GM21423 (cell line): ENCODE data around the gene GALE.
"Not testable (repeated sequence)": the region's sequence is repeated elsewhere in the genome, so short reads cannot be mapped to it uniquely, and the experiment has no call there.

Experiments
- ATAC-seq: cut with Tn5 transposase; IDR thresholded peaks from one replicate; pipeline ENCODE4 v1.9.1; 2021; ENCODE audit warnings: mild to moderate bottlenecking, moderate library complexity; ENCODE audit not compliant: unreplicated experiment

GALE gene

GRCh38 chr1:23800400-23801337 is at the start of gene GALE:
Gene GALE (minus strand): TSS chr1:23800754. CDS start chr1:23799007, 1,747 bp downstream.
- ATAC-seq = peak; percentile 75

GRCh38 chr1:23848673-23849616 is 48.4 kb upstream of the GALE start:
- no peak for ATAC-seq

GRCh38 chr1:23847482-23848095 is 47.0 kb upstream of the GALE start:
- not testable (repeated sequence) for ATAC-seq

GRCh38 chr1:23845163-23845562 is 44.6 kb upstream of the GALE start:
- ATAC-seq = no peak

GRCh38 chr1:23843644-23844043 is 43.1 kb upstream of the GALE start:
- ATAC-seq = no peak

- no peak for ATAC-seq
These were observed 37.9 kb upstream of the GALE start for GRCh38 chr1:23838401-23838866.

GRCh38 chr1:23837908-23838307 is 37.4 kb upstream of the GALE start:
- no peak for ATAC-seq

- no peak for ATAC-seq
These were observed 35.5 kb upstream of the GALE start for GRCh38 chr1:23836037-23836436.

GRCh38 chr1:23834156-23834555 is 33.6 kb upstream of the GALE start:
- ATAC-seq = not testable (repeated sequence)

GRCh38 chr1:23827717-23828116 is 27.2 kb upstream of the GALE start:
- ATAC-seq = no peak

- ATAC-seq = not testable (repeated sequence)
These were observed 26.0 kb upstream of the GALE start for GRCh38 chr1:23826590-23826989.

- ATAC-seq = no peak
These were observed 25.4 kb upstream of the GALE start for GRCh38 chr1:23825762-23826522.

GRCh38 chr1:23825076-23825761 is 24.7 kb upstream of the GALE start, which contains the start of gene HMGCL:
Gene HMGCL (minus strand): TSS chr1:23825429. CDS start chr1:23825415, 14 bp downstream.
- ATAC-seq = peak; percentile 91

GRCh38 chr1:23824711-23825075 is 24.1 kb upstream of the GALE start:
- no peak for ATAC-seq

GRCh38 chr1:23823767-23824166 is 23.2 kb upstream of the GALE start:
- no peak for ATAC-seq

GRCh38 chr1:23817633-23818032 is 17.1 kb upstream of the GALE start:
- no peak for ATAC-seq

GRCh38 chr1:23816906-23817305 is 16.4 kb upstream of the GALE start:
- no peak for ATAC-seq

GRCh38 chr1:23816361-23816760 is 15.8 kb upstream of the GALE start:
- no peak for ATAC-seq

- no peak for ATAC-seq
These were observed 13.5 kb upstream of the GALE start for GRCh38 chr1:23814016-23814415.
